Omental fat pad (tissue), 4 donors: ENCODE results near the gene SLC18A3. TPM values are rescaled to one million over a fixed set of nuclear protein-coding genes. Genes with fewer than 3 reads are reported as not detected.

Experiments used
- ATAC-seq: fragments of 150-250 bp; one replicate; pipeline ENCODE4 v1.9.1; 2016; ENCODE audit warnings: mild to moderate bottlenecking, moderate library complexity; ENCODE audit not compliant: low FRiP score
- DNase-seq: peaks from one replicate; pipeline ENCODE4 v3.0.0-alpha.2; 2019; ENCODE audit warnings: low spot score
- CTCF ChIP-seq, 3 donors: fragments of 450-650 bp; IDR thresholded peaks; one replicate each; pipeline ENCODE4 v1.5.1; 2016 to 2017; ENCODE audit warnings: antibody characterized with exemption in 3 of 3, mild to moderate bottlenecking in 3 of 3, moderate library complexity in 2 of 3
- total RNA-seq, 4 donors: library from RNA; depleted of rRNA; stranded (reverse); fragments of >200 nt; gene quantifications; one replicate each; pipeline ENCODE4 v1.1.0, GENCODE V29; 2016

Gene SLC18A3
- total RNA-seq, 4 donors from 2014 or later, result not detected

GRCh38 chr10:49615213-49615612 lies 5.1 kb downstream of the SLC18A3 start:
- DNase-seq, result no peak
- TF ChIP-seq CTCF (IDR thresholded peaks at IDR 0.05), result no peak

GRCh38 chr10:49615721-49616120 lies 5.6 kb downstream of the SLC18A3 start:
- DNase-seq (no peak), ATAC-seq (no peak)
- no peak for TF ChIP-seq CTCF (IDR thresholded peaks at IDR 0.05)

More at GRCh38 chr10:49615213-49615612, 5.1 kb downstream of the SLC18A3 start:
- no peak for ATAC-seq

GRCh38 chr10:49616421-49617101 lies 6.5 kb downstream of the SLC18A3 start:
- no peak for DNase-seq
- TF ChIP-seq CTCF (IDR thresholded peaks at IDR 0.05), result no peak
- no peak for ATAC-seq

GRCh38 chr10:49617121-49618020 lies 7.3 kb downstream of the SLC18A3 start:
- TF ChIP-seq CTCF (IDR thresholded peaks at IDR 0.05), result no peak
- ATAC-seq (peak; percentile 16), DNase-seq (no peak)

- no peak for TF ChIP-seq CTCF (IDR thresholded peaks at IDR 0.05)
- ATAC-seq (no peak), DNase-seq (no peak)
Measured at GRCh38 chr10:49618821-49619220, 8.7 kb downstream of the SLC18A3 start.

- no peak for TF ChIP-seq CTCF (IDR thresholded peaks at IDR 0.05)
- no peak for ATAC-seq
- DNase-seq, result no peak
Measured at GRCh38 chr10:49619613-49620012, 9.5 kb downstream of the SLC18A3 start.
